Measurements from ENCODE around the gene ZBTB11. TPM values are rescaled to one million over a fixed set of nuclear protein-coding genes. Genes with fewer than 3 reads are reported as not detected.

ZBTB11 gene
- total RNA-seq, 3 donors from 2014 or later, result 23.4 to 38.2 (median 25.9) TPM

GRCh38 chr3:101631098-101631796 lies 45.7 kb downstream of the ZBTB11 start:
- intact Hi-C loops (cut with DNase I; ENCODE audit: low total_unique reads), result no loop called here
- Histone ChIP-seq H3K36me3 (no peaks in the 10 kb centered on the region), H3K4me1 (no peaks in the 10 kb centered on the region), H3K27me3 (no peaks in the 10 kb centered on the region), H3K4me3 (no peak overlapping the region), H3K9me3 (no peaks in the 10 kb centered on the region), H3K27ac (no peak overlapping the region)
- DNase-seq (ENCODE audit: low spot score in 2 of 2), result no peak
- no peak for TF ChIP-seq POLR2AphosphoS5 (IDR thresholded peaks at IDR 0.05)
- no peak for TF ChIP-seq POLR2A (IDR thresholded peaks at IDR 0.05)
- TF ChIP-seq CTCF (IDR thresholded peaks at IDR 0.05), result no peak

- H3K4me3 ChIP-seq, result no peak overlapping the region
- H3K27me3 ChIP-seq, result no peaks in the 10 kb centered on the region
- H3K4me1 ChIP-seq, result no peaks in the 10 kb centered on the region
- H3K36me3 ChIP-seq, result no peaks in the 10 kb centered on the region
- intact Hi-C loops (cut with DNase I; ENCODE audit: low total_unique reads), result no loop called here
- no peak for DNase-seq (ENCODE audit: low spot score in 2 of 2)
- TF ChIP-seq POLR2AphosphoS5 (IDR thresholded peaks at IDR 0.05) (no peak), POLR2A (IDR thresholded peaks at IDR 0.05) (no peak), CTCF (IDR thresholded peaks at IDR 0.05) (no peak)
- no peaks in the 10 kb centered on the region for H3K9me3 ChIP-seq
- no peak overlapping the region for H3K27ac ChIP-seq
These were observed 47.7 kb downstream of the ZBTB11 start for GRCh38 chr3:101629219-101629618.

GRCh38 chr3:101625879-101626278 lies 51.1 kb downstream of the ZBTB11 start:
- Histone ChIP-seq H3K27me3 (no peaks in the 10 kb centered on the region), H3K4me3 (no peak overlapping the region), H3K36me3 (no peaks in the 10 kb centered on the region), H3K27ac (no peak overlapping the region), H3K4me1 (no peaks in the 10 kb centered on the region), H3K9me3 (no peaks in the 10 kb centered on the region)
- TF ChIP-seq POLR2AphosphoS5 (IDR thresholded peaks at IDR 0.05) (no peak), POLR2A (IDR thresholded peaks at IDR 0.05) (no peak), CTCF (IDR thresholded peaks at IDR 0.05) (no peak)
- DNase-seq (ENCODE audit: low spot score in 2 of 2), result no peak
- intact Hi-C loops (cut with DNase I; ENCODE audit: low total_unique reads), result no loop called here

- intact Hi-C loops (cut with DNase I; ENCODE audit: low total_unique reads), result no loop called here
- Histone ChIP-seq H3K9me3 (no peaks in the 10 kb centered on the region), H3K4me1 (no peaks in the 10 kb centered on the region), H3K4me3 (no peak overlapping the region), H3K36me3 (no peaks in the 10 kb centered on the region), H3K27ac (no peak overlapping the region), H3K27me3 (no peaks in the 10 kb centered on the region)
- DNase-seq (ENCODE audit: low spot score in 2 of 2), result no peak
- TF ChIP-seq CTCF (IDR thresholded peaks at IDR 0.05), result no peak
- no peak for TF ChIP-seq POLR2A (IDR thresholded peaks at IDR 0.05)
- TF ChIP-seq POLR2AphosphoS5 (IDR thresholded peaks at IDR 0.05), result no peak
These were observed 52.1 kb downstream of the ZBTB11 start for GRCh38 chr3:101624857-101625256.

GRCh38 chr3:101623656-101624055 lies 53.3 kb downstream of the ZBTB11 start:
- H3K36me3 ChIP-seq, result no peaks in the 10 kb centered on the region
- no peaks in the 10 kb centered on the region for H3K9me3 ChIP-seq
- H3K27me3 ChIP-seq, result no peaks in the 10 kb centered on the region
- H3K4me1 ChIP-seq, result no peaks in the 10 kb centered on the region
- H3K27ac ChIP-seq, result no peak overlapping the region
- no peak for DNase-seq (ENCODE audit: low spot score in 2 of 2)
- intact Hi-C loops (cut with DNase I; ENCODE audit: low total_unique reads), result no loop called here
- H3K4me3 ChIP-seq, result no peak overlapping the region
- TF ChIP-seq CTCF (IDR thresholded peaks at IDR 0.05) (no peak), POLR2AphosphoS5 (IDR thresholded peaks at IDR 0.05) (no peak), POLR2A (IDR thresholded peaks at IDR 0.05) (no peak)
